Ishikawa (cell line): Measurements from ENCODE around the gene URGCP.

Experiments used
- CEBPB ChIP-seq: IDR thresholded peaks from 2 replicates; pipeline ENCODE4 v1.6.1; 2012
- CREB1 ChIP-seq: IDR thresholded peaks from 2 replicates; pipeline ENCODE4 v1.6.1; 2012; ENCODE audit warnings: low read depth
- EGR1 ChIP-seq: IDR thresholded peaks from 2 replicates; pipeline ENCODE4 v1.6.1; 2012
- EP300 ChIP-seq: IDR thresholded peaks from 2 replicates; pipeline ENCODE4 v1.6.1; 2012; ENCODE audit warnings: borderline replicate concordance
- FOXM1 ChIP-seq: IDR thresholded peaks from 2 replicates; pipeline ENCODE4 v1.6.1; 2012; ENCODE audit warnings: low read depth, borderline replicate concordance
- NFIC ChIP-seq: IDR thresholded peaks from 2 replicates; pipeline ENCODE4 v1.6.1; 2012
- RAD21 ChIP-seq: IDR thresholded peaks from 2 replicates; pipeline ENCODE4 v1.6.1; 2012; ENCODE audit warnings: low read depth
- TAF1 ChIP-seq: IDR thresholded peaks from 2 replicates; pipeline ENCODE4 v1.6.1; 2012; ENCODE audit warnings: low read depth, mild to moderate bottlenecking
- TCF12 ChIP-seq: IDR thresholded peaks from 2 replicates; pipeline ENCODE4 v1.6.1; 2012; ENCODE audit warnings: low read depth
- TEAD4 ChIP-seq: IDR thresholded peaks from 2 replicates; pipeline ENCODE4 v1.6.1; 2012
- YY1 ChIP-seq: IDR thresholded peaks from 2 replicates; pipeline ENCODE4 v1.6.1; 2012; ENCODE audit warnings: low read depth
- ZBTB7A ChIP-seq: IDR thresholded peaks from 2 replicates; pipeline ENCODE4 v1.6.1; 2012; ENCODE audit warnings: low read depth
- TF ChIP-seq, protein P1 (sequence below): IDR thresholded peaks from 2 replicates; pipeline ENCODE4 v1.6.1; 2012
- TF ChIP-seq, protein P2 (sequence below): IDR thresholded peaks from 2 replicates; pipeline ENCODE4 v1.6.1; 2012
- TF ChIP-seq, protein P3 (sequence below): IDR thresholded peaks from 2 replicates; pipeline ENCODE4 v1.6.1; 2012; ENCODE audit warnings: low read depth, mild to moderate bottlenecking

The URGCP gene

DNA sequence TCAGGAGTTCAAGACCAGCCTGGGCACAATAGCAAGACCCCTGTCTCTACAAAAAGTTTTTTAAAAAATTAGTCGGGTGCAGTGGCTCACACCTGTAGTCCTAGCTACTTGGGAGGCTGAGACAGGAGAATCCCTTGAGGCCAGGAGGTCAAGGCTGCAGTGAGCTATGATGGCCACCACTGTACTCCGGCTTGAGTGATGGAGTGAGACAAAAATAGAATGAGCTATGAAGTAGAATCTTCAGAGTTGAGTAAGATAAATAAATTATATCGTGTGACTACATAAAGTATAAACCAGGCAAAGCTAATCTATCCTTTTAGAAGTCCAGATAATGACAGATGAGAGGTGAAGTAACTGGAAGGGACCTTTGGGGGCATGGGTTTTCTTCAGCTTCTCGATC is 21.8 kb downstream of the URGCP start:
- TF ChIP-seq, protein P1, sequence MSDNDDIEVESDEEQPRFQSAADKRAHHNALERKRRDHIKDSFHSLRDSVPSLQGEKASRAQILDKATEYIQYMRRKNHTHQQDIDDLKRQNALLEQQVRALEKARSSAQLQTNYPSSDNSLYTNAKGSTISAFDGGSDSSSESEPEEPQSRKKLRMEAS = no peak
- TF ChIP-seq CEBPB (no peak), CREB1 (no peak), EGR1 (no peak)

DNA sequence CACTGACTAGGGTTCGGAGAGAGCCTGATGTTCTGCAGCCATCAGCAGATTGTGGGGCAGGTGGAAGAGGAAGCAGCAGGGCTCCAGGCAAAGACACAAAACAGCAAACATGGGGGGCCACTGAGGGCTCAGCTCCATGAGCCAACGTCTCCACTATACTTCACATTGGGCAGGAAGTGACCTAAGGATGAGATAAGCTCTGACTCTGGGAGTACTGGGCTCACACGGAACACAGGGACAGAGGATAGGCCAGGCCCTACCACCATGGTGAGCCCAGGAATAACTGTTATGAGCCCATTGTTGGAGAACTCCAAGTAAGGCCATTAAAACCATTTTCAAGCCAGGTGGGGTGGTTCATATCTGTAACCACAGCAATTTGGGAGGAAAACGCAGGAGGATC is 22.2 kb downstream of the URGCP start:
- TF ChIP-seq EGR1 = no peak
- TF ChIP-seq CEBPB = no peak
- no peak for TF ChIP-seq ZBTB7A
- no peak for TF ChIP-seq CREB1
- TF ChIP-seq, protein P2, sequence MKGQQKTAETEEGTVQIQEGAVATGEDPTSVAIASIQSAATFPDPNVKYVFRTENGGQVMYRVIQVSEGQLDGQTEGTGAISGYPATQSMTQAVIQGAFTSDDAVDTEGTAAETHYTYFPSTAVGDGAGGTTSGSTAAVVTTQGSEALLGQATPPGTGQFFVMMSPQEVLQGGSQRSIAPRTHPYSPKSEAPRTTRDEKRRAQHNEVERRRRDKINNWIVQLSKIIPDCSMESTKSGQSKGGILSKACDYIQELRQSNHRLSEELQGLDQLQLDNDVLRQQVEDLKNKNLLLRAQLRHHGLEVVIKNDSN = no peak
- TF ChIP-seq, protein P1 = no peak
- TF ChIP-seq RAD21 = no peak
- TF ChIP-seq, protein P3, sequence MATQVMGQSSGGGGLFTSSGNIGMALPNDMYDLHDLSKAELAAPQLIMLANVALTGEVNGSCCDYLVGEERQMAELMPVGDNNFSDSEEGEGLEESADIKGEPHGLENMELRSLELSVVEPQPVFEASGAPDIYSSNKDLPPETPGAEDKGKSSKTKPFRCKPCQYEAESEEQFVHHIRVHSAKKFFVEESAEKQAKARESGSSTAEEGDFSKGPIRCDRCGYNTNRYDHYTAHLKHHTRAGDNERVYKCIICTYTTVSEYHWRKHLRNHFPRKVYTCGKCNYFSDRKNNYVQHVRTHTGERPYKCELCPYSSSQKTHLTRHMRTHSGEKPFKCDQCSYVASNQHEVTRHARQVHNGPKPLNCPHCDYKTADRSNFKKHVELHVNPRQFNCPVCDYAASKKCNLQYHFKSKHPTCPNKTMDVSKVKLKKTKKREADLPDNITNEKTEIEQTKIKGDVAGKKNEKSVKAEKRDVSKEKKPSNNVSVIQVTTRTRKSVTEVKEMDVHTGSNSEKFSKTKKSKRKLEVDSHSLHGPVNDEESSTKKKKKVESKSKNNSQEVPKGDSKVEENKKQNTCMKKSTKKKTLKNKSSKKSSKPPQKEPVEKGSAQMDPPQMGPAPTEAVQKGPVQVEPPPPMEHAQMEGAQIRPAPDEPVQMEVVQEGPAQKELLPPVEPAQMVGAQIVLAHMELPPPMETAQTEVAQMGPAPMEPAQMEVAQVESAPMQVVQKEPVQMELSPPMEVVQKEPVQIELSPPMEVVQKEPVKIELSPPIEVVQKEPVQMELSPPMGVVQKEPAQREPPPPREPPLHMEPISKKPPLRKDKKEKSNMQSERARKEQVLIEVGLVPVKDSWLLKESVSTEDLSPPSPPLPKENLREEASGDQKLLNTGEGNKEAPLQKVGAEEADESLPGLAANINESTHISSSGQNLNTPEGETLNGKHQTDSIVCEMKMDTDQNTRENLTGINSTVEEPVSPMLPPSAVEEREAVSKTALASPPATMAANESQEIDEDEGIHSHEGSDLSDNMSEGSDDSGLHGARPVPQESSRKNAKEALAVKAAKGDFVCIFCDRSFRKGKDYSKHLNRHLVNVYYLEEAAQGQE = no peak

DNA sequence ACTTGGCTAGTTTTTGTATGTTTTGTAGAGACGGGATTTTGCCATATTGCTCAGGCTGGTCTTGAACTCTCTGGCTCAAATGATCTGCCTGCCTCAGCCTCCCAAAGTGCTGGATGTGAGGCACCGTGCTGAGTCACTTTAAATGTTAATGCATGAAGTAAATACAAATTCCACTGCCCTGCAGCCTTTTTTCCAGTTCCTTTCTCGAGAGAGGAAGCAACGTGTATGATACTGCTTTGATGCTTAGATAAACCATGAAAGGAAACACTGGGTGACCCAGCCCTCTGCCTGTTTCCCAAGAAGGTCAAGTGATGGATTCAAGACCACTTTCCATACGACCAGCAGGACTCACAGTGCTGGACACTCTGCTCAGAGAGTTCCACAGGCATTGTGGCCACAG is 25.8 kb downstream of the URGCP start:
- TF ChIP-seq TAF1 = no peak
- TF ChIP-seq, protein P3 = no peak
- TF ChIP-seq YY1 = no peak
- TF ChIP-seq FOXM1 = no peak
- no peak for TF ChIP-seq CREB1
- TF ChIP-seq ZBTB7A = no peak
- no peak for TF ChIP-seq CEBPB
- TF ChIP-seq, protein P1 = no peak

DNA sequence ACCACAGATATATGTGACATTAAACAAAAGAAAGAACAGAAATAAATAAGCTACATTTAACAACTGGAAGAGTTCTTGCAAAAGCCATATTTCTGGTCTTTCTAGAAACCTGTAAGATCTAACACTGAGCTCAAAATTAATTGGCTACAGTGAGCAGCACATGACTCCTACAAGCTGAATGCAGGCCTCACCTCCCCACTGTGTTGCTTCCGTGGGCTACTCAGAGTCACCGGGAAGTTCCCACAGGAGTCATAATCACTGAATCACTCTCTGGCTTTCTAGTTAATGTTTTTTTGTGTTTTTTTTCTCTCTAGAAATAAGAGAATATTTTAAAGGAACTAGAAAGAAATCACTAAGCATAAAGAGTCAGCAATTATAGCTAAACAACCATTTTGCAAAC is 26.9 kb downstream of the URGCP start:
- TF ChIP-seq, protein P3 = no peak
- TF ChIP-seq, protein P2 = no peak
- TF ChIP-seq EP300 (no peak), CREB1 (no peak), TEAD4 (no peak), TCF12 (no peak), NFIC (no peak), EGR1 (no peak), RAD21 (no peak), ZBTB7A (no peak), YY1 (no peak), FOXM1 (no peak), CEBPB (no peak), TAF1 (no peak)
- TF ChIP-seq, protein P1 = no peak

DNA sequence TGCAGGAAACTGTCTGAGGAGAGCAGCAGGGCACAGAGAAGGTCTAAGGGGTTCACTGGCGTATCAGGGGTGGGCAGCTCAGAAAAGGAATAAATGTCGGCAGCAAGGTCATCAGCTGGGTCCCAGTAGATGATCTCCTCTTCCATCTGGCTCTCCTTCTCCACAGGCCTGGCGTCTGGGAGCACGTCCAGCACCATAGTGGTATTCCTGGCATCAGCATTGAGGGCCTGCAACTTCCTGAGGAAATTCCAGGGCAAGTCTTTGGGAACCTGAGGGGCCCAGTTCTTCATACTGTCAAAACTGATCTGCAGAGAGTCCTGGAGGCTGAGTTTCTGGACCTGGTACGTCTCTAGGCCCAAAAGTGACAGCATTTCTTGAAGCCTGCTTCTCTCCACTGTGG is 27.5 kb downstream of the URGCP start:
- TF ChIP-seq NFIC (no peak), YY1 (no peak), RAD21 (no peak), TCF12 (no peak), CEBPB (no peak), CREB1 (no peak), TAF1 (no peak), EGR1 (no peak), ZBTB7A (no peak), FOXM1 (no peak), TEAD4 (no peak)
- TF ChIP-seq, protein P2 = no peak
- TF ChIP-seq, protein P1 = no peak
- TF ChIP-seq, protein P3 = no peak
